ENCODE results near the gene SHB.

DNA sequence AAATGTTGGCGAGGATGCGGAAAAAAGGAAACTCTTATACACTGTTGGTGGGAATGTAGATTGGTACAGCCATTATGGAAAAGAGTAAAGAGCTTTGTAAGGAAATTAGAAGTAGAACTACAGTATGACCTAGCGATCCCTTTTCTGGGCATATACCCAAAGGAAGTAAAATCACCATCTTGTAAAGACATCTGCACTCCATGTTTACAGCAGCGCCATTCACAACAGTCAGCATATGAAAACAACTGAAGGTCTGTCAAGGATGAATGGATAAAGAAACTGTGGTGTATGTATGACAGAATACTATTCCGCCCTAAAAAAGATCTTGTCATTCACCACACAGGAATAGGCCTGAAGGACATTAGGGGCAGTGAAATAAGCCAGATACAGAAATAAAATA is 137.4 kb downstream of the SHB start:
- TF ChIP-seq POLR2A (IDR thresholded peaks at IDR 0.05) = no peak
- TF ChIP-seq EP300 (IDR thresholded peaks at IDR 0.05) = no peak
